HG03378 (cell line): Measurements from ENCODE around the gene CDK17.
"Not testable (repeated sequence)": the region's sequence is repeated elsewhere in the genome, so short reads cannot be mapped to it uniquely, and the experiment has no call there.

Source experiments
- ATAC-seq: cut with Tn5 transposase; IDR thresholded peaks from one replicate; pipeline ENCODE4 v1.9.1; 2021; ENCODE audit warnings: mild to moderate bottlenecking, moderate library complexity; ENCODE audit not compliant: unreplicated experiment

The CDK17 gene

DNA sequence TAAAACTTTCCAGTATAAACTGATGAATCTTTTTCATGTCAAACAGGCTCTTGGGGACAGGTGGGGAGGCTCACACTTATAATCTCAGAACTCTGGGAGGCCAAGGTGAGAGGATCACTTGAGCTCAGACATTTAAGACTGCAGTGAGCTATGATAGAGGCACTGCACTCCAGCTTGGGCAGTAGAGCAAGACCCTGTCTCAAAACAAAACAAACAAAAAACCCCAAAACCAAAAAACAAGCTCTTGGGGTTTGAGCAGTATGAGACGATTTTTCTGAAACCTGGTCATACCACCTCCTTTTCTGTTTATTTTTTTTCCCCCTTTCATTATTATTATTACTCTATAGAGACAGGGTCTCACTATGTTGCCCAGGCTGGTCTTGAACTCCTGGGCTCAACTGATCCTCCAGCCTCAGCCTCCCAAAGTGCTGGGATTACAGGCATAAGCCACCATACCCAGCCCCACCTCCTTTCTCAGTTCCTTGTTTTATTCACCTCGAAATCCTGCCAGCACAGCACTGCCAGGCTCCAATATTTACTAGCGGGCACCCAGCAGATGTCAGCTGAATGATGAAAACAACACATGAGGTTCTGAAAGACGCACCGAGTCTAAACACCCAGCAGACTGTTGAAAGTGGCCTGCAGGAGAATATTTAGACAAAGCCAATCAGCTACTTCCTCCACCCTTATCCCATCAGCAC lies 19.5 kb upstream of the CDK17 start:
- ATAC-seq, result peak; percentile 66

DNA sequence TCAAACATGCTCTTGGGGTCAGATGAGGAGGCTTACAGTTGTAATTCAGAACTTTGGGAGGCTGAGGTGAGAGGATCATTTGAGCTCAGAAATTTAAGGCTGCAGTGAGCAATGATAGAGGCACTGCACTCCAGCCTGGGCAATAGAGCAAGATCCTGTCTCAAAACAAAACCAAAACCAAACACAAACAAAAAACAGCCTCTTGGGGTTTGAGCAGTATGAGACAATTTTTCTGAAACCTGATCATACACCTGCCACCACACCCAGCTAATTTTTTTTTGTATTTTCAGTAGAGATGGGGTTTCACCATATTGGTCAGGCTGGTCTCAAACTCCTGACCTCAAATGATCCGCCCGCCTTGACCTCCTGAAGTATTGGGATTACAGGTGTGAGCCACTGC lies 17.4 kb upstream of the CDK17 start:
- peak; percentile 51 for ATAC-seq

DNA sequence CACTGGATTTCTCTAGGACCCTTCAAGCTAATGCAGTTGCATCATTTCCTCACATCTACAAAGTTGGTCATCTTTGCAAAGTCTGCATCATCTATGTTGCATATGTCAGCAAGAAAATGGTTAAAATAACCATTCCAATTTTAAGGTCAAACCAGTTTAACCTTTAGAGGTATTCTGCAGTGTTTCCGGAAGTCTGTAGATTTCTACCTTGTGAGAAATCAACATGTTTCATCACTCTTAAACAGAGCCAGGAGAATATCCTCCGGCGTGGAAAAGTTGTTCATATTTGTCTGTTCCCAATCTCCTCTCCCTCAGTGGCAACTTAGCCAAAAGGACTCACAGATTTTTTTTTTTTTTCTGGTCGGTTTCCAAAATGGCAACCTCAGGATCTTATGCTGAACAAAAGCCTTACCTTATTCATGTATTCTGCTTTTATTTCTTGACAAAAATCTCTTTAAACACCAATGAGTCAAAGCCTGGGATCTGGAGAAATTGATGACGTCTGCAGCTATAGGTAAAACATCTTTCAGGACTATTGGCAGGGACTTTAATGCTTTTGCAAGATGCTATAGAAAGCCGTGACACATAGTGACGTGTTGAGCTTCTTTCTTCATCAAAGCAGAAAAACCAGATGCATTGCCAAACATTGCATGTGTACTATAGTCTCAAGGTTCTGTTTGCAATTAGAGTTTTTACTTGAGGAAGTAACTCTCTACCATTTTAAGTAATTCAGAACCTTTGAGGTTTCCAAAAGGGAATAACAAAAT lies 16.0 kb upstream of the CDK17 start:
- no peak for ATAC-seq

DNA sequence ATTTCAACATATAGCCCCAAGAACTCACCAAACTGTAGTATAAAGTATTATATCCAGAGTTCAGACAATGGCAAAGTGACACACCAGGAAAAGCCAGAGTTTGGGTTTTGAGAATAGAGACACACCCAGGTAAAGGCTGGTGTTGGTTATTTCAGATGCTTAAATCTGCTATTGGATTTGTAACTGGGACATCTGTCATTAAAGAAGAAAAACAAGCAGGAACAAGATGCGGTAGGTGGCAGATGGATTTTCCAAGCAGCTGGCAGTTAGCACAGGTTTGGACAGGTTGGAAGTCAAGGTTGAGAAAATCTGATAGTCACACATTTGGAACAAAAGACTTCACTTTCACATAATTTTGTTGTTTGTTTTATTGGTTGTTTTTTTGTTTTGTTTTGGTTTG lies 14.4 kb upstream of the CDK17 start:
- ATAC-seq, result no peak

DNA sequence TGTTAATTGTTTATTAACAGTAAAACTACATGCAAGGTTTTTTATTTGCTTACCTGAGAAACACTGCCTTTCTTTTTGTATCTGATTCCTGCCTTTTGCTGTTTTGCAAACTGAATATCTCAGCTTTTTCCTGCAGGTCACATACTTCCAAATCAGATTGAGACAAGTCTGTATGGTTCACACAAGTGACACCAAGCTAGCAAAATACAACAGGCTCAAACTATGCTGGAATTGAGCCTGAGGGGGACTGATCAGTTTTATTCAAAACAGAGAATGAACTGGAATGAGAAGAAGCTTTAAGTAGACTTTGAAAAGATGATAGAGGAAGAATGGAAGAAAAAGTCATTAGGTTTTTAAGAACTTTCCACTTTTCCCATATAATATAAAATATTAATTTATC lies 12.2 kb upstream of the CDK17 start:
- no peak for ATAC-seq

DNA sequence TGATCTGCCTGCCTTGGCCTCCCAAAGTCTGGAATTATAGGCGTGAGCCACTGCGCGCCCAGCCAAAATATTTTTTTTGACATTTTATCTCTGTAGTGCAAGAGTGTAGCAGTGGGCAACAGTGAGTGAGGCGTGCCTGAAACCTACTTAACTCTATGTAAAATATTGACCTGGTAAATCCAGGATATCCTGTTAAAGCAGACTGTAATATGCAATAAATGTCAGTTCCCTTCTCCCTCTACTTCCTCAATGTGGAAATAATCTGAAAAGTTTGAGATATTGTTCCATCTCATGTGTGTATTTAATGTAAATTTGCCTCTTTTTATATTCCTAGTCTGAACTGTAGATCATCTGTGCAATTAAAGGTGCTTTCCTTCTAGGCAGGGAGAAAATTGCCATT lies 9.5 kb upstream of the CDK17 start:
- ATAC-seq, result no peak

DNA sequence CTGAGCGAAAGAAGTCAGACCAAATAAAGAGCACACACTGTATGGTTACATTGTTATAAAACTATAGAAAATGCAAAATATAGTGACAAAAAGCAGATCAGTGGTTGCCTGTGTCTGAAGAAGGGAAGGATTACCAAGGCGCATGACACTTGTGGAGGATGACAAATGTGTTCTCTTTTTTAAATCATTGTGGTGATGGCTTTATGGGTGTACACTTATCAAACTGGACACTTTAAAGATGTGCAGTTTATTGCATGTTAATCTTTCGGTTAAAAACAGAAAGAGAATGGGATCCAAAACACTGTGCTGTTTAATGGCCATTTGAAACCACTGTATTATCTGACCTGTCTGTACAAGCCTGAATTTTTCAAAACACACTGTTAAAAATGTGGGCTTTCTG lies 8.8 kb upstream of the CDK17 start:
- no peak for ATAC-seq

DNA sequence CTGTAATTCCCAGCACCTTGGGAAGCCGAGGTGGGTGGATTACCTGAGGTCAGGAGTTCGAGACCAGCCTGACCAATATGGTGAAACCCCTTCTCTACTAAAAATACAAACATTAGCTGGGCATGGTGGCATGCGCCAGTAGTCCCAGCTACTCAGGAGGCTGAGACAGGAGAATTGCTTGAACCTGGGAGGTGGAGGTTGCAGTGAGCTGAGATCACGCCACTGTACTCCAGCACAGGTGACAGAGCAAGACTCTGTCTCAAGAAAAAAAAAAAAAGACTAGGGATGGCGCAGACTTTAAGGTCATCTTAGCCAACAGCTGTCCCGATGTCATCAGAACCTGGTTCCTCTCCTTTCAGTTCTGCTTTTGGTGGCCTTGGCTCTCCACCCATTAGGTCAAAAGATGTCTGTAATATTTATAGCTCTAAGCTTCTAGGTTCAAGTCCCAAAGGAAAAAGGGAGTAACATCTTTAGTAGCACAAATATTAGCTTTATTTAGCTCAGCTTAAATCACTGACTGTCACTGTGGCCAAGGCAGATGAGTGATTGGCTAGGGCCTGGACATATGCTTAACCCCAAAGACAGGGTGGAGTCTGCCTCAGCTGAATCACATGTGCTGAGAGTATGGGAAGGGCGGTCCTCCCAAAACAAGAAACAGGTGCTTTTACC lies 7.3 kb upstream of the CDK17 start:
- ATAC-seq, result peak; percentile 95

DNA sequence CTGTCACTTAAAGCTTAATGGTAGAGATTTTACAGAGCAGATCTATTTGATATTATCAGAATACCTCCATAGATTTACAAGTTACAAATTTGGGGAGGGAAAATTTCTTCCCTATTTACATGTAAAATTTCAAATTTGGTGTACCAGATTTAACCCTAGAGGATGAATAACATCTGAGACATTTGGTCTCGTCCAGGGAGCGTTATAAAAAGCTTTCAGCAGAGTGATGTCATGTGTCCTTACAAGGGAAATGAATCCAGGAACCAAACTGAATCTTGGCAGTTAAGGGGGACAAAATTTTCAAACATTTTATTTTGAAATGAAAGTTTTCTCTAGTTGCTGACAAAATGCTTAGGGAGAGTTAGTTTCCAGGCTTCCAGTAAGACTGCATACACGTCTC lies 4.5 kb upstream of the CDK17 start:
- ATAC-seq, result no peak

DNA sequence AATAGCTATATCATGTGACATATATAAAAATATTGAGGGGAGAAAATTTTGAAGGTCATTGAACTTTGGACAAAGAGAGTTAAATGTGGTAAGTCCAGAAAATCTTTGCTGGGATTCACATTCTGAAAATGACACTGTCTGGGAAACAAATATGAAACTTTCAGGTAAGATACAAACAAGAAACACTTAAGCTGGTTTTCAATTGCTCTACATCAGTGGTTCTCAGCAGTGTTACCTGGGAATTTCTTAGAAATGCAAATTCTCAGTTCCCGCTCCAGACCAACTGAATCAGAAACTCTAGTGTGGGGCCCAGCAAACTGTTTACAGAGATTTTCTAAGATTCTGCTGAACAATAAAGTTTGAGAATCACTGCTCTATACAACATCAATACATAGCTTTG lies 3.6 kb upstream of the CDK17 start:
- no peak for ATAC-seq

DNA sequence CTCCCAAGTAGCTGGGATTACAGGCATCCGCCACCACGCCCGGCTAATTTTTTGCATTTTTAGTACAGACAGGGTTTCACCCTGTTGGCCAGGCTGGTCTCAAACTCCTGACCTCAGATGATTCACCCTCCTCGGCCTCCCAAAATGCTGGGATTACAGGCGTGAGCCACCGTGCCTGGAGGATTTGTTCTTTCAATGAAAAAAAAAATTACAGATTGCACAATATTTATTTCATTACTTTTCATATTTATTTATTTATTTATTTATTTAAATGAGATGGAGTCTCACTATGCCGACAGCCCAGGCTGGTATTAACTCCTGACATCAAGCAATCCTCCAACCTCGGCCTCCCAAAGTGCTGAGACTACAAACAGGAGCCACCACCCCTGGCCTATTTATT lies 2.3 kb upstream of the CDK17 start:
- ATAC-seq, result not testable (repeated sequence)

DNA sequence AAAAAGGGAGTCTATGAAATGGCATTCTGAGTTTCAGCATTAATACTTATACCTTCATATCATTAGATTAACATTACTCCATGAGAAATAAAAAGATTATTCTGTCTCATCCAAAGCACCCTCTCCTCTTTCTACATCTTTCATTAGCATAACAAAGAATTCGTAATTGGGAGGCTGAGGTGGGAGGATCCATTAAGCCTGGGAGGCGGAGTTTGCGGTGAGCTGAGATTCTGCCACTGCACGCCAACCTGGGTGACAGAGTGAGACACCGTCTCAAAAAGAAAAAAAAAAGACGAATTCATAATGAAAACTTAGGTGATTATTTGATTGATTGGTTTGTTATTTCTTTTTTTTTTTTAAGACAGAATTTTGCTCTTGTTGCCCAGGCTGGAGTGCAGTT lies 1.8 kb upstream of the CDK17 start:
- no peak for ATAC-seq

DNA sequence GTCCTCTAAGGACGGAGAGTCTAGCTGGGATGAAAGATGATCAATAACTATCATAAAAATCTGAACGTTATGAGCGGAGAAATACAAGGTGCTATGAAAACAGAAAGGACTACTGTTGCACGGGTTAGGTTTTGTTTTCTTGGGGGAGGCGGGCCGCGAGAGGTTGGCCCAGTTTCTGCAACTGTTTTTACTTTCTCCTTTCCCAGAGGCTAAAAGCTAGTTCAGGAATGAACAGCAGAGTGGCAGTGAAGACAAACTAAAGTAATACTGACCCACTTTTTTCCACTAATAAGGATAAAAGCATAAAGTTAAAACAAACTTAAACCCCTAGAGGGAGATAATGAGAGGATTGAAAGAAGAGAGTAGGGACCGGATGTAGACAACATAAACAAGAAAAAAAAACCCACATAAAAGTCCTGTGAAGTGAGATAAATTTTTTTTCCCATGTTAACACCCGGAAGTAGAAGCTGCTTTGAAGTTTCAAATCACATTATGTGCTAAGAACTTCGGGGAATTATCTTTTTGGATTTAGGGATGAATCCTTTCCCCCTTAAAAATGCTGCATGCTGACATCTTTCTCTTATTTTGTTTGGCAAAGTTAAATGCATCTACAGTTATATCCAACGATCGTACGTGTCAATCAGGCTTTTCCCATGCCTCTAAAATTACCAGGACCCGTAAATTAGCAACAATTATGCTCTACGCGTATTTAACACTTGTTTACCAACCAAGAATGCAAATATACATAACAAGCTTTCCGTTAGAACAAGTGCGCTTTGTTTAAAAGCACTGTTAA lies 1.0 kb upstream of the CDK17 start:
- ATAC-seq, result peak; percentile 42

DNA sequence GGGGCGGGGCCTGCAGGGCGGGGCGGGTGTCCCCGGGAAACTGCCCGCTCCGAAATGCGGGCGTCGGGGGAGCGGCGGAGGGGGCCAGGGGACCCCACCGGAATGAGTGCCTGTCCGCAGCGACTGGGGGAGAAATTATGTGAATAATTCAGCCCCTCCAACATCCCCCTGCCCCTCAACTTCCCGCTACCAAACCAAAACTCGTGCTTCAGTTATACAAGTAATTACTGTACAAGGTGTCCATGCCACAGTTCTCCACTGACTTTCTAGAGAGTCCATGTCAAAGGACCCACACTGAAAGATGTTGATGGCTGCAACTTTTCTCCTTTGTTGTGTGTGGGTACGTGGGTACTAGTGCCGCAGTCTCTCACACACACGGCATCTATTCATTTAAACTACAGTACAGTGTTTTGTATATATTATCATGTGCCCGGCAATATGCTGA lies 414 bp upstream of the CDK17 start:
- ATAC-seq, result peak; percentile 7

DNA sequence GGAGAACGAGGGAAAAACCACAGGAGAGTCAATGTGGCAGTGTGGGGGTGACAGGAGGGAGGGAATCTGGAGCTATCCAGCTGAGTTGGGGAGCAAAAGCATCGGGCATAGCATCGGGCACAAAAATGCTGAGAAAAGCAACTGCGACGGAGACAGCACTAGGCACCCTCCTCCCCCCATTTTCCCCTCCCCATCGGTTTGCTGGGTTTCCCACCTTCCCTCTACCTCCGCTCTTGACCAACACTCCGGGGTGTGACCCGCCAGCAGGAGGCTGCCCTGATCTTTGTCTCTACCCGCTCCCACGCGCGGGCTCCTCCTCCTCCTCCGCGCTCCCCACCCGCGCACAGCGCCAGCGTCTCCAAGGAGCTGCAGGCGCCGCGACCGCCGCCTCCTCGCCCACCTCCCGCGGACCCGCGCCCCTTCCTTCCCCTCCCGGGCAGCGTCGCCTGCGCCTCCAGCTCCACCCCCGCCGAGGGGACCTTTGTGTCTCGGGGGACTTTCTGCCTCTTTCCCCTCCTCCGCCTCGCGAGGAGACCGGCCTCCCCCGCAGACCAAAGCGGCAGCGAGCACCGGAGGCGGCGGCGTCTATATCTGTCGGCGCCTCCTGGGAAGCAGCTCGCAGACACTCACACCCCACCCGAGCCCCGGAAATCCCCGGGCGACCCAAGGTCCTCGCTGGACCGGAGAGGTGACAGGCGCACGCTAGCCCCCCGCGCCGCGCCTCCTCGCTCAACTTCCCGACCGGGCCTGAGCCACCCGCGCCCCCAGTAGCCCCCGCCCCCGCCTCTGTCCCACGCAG lies 920 bp downstream of the CDK17 start:
- peak; percentile 31 for ATAC-seq

DNA sequence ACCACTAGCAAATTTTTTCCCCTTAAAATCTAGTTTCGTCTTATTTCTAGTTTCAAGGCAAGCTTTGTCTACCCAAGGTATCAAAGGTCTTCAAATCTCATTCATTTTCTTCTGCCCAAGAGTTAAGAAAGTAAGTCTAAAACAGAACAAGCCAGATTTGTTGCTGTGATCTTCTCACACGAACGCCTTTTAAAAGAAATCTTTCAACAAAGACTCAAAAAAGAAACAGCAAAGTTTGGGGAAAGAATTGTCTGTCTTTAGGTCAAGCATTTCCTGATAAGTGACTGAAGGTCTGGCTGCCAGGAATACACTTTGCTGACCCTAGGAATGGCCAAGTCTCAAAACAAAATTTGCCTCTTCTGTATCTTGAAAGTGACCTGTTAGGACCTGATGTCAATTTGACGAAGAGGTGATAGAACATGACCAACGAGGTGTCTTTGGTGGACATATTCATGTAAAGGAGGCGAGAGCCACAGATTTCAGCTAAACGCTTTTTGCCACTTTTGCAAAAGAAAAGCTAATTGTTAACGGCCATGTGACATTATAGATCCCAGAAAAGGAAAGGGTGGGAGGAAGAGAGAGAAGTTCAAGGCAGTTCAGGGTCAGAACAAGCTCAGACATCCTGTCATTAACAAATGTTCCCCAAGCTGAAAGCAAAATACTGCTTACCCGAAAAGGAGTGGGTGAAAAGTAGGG lies 1.7 kb downstream of the CDK17 start:
- no peak for ATAC-seq

DNA sequence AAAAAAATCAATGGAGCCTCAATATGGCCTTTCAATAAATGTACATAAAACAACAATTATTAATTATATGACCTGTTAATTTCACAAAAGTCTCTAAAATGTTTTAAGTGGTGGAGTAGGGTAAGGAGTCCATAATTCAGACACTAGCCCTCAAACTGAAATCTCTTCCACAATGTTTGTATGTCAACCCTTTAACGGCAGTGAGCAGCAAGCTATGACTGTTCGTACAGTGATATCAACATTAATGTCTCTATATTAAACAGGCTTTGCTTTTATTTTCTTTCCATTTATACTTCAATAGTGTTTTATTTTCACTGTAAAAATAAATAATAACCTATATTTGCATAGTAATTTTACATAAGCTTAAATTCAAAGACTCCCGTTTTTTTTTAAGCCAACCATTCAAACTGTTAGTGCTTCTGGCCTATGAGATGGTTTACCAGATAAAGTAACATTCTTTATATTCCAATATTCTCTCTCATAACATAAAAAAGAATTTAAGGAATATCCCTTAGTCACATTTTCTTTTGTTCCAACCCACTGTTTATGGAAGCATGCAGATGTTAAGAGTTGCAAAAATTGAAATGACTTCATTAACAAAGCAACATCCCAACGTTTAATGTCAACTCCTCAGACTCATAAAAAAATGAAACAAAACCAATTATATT lies 2.3 kb downstream of the CDK17 start:
- ATAC-seq, result no peak

DNA sequence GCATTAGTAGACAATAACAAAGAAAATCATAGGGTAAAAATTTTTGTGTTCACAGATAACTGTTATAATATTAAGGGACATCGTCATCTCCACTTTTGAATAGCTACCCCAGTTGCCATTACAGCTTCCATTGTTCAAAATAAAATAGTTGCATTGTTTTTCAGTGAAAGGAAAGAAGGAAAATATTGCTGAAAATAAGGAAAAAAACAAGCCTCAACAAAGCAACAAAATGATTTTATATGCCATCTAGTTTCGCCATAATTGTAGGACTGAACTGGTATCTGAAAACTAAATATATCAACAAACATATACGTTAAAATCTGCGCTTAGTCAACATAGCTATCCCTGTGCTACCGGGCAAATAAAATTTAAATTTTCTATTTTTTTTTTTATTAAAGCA lies 3.3 kb downstream of the CDK17 start:
- ATAC-seq, result no peak

DNA sequence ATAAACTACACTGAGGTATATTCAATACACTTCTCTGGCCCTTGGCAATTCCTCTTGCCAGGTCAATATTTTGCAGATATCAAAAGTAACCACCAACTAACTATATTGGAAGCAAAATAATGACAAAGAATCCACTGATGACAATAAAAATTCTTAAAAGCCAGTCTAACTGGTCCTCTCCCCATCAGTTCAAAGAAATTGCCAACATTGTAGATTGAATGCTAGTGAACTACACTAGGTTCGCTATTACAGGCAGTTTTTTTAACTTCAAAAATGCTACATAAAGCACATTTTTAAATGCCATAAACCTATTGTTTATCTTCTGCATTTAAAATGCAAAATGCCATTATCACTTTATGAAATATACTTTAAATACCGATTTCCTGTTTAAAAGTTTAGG lies 4.0 kb downstream of the CDK17 start:
- no peak for ATAC-seq
